ENCODE measurements around the gene CYGB. TPM values are rescaled to one million over a fixed set of nuclear protein-coding genes. Genes with fewer than 3 reads are reported as not detected.
A peak's percentile ranks its signal among the peaks of the same experiment; 100 is the strongest.

The CYGB gene
- total RNA-seq, 4 donors from 2014 or later = 5.8 to 81.7 (median 11.1) TPM

GRCh38 chr17:76547183-76547641, 9.7 kb upstream of the CYGB start:
- Histone ChIP-seq H3K4me3 (no peak overlapping the region), H3K9me3 (no peaks in the 10 kb centered on the region), H3K36me3 (no peaks in the 10 kb centered on the region), H3K27ac (peak overlapping the region in 1 of 4 donors; percentile 56), H3K4me1 (peaks cover 0 to 43% (median 4%) of the 10 kb centered on the region in 4 donors), H3K27me3 (no peaks in the 10 kb centered on the region)
- no peak for TF ChIP-seq POLR2A (IDR thresholded peaks at IDR 0.05)
- TF ChIP-seq CTCF (IDR thresholded peaks at IDR 0.05) = peak; percentile 56 to 74 (median 64)
- DNase-seq = peak; percentile 44 to 84 (median 79)

GRCh38 chr17:76546556-76547182, 9.2 kb upstream of the CYGB start:
- DNase-seq = no peak
- TF ChIP-seq CTCF (IDR thresholded peaks at IDR 0.05) = no peak
- no peak for TF ChIP-seq POLR2A (IDR thresholded peaks at IDR 0.05)

GRCh38 chr17:76545918-76546555, 8.5 kb upstream of the CYGB start:
- no peaks in the 10 kb centered on the region for H3K27me3 ChIP-seq

More at GRCh38 chr17:76546556-76547182, 9.2 kb upstream of the CYGB start:
- Histone ChIP-seq H3K27me3 (no peaks in the 10 kb centered on the region), H3K9me3 (no peaks in the 10 kb centered on the region), H3K36me3 (no peaks in the 10 kb centered on the region), H3K4me3 (no peak overlapping the region), H3K27ac (peak overlapping the region in 1 of 4 donors; percentile 56), H3K4me1 (peaks cover 0 to 43% (median 4%) of the 10 kb centered on the region in 4 donors)

GRCh38 chr17:76544546-76545365, 7.2 kb upstream of the CYGB start:
- Histone ChIP-seq H3K27ac (peak overlapping the region in 2 of 4 donors; percentile 13 to 31), H3K4me3 (no peak overlapping the region), H3K9me3 (no peaks in the 10 kb centered on the region), H3K27me3 (no peaks in the 10 kb centered on the region), H3K4me1 (peaks cover 0 to 52% (median 4%) of the 10 kb centered on the region in 4 donors), H3K36me3 (no peaks in the 10 kb centered on the region)
- peak in 1 of 3 donors; percentile 51 for DNase-seq
- TF ChIP-seq POLR2A (IDR thresholded peaks at IDR 0.05) (no peak), CTCF (IDR thresholded peaks at IDR 0.05) (no peak)

More at GRCh38 chr17:76545918-76546555, 8.5 kb upstream of the CYGB start:
- peak in 1 of 3 donors; percentile 48 for DNase-seq
- Histone ChIP-seq H3K4me1 (peaks cover 0 to 42% (median 4%) of the 10 kb centered on the region in 4 donors), H3K4me3 (no peak overlapping the region), H3K9me3 (no peaks in the 10 kb centered on the region), H3K36me3 (no peaks in the 10 kb centered on the region), H3K27ac (no peak overlapping the region)
- TF ChIP-seq POLR2A (IDR thresholded peaks at IDR 0.05) (no peak), CTCF (IDR thresholded peaks at IDR 0.05) (no peak)

- Histone ChIP-seq H3K36me3 (no peaks in the 10 kb centered on the region), H3K4me1 (peaks cover 0 to 52% (median 4%) of the 10 kb centered on the region in 4 donors), H3K27ac (peak overlapping the region in 2 of 4 donors; percentile 13 to 31), H3K27me3 (no peaks in the 10 kb centered on the region), H3K4me3 (no peak overlapping the region), H3K9me3 (no peaks in the 10 kb centered on the region)
- TF ChIP-seq POLR2A (IDR thresholded peaks at IDR 0.05) = no peak
- no peak for DNase-seq
These were observed 6.5 kb upstream of the CYGB start for GRCh38 chr17:76543826-76544545.
